DOHH2 (cell line): Measurements from ENCODE around the gene GAB3.

ENCODE experiments used
- H3F3A ChIP-seq: fragments of 200-600 bp; sonication (generic), shearing (Covaris generic); 2 replicates; pipeline ENCODE4 v1.6.0; 2016; ENCODE audit warnings: antibody characterized with exemption, mild to moderate bottlenecking; ENCODE audit not compliant: control insufficient read depth, insufficient read depth
- H3K27ac ChIP-seq: fragments of 200-600 bp; sonication (generic); 2 replicates; pipeline ENCODE4 v1.5.1; 2014; ENCODE audit warnings: low read depth, mild to moderate bottlenecking, low read length, moderate library complexity
- H3K27me3 ChIP-seq: fragments of 200-600 bp; sonication (generic); 2 replicates; pipeline ENCODE4 v1.6.1; 2014; ENCODE audit warnings: mild to moderate bottlenecking, low read length, mixed read lengths; ENCODE audit not compliant: control insufficient read depth
- H3K36me3 ChIP-seq: fragments of 200-600 bp; sonication (generic); 2 replicates; pipeline ENCODE4 v1.6.1; 2014; ENCODE audit warnings: mild to moderate bottlenecking, low read length, moderate library complexity, mixed read lengths; ENCODE audit not compliant: control insufficient read depth
- H3K4me1 ChIP-seq: fragments of 200-600 bp; sonication (generic); 2 replicates; pipeline ENCODE4 v1.6.1; 2014; ENCODE audit warnings: mild to moderate bottlenecking, low read length, mixed read lengths; ENCODE audit not compliant: control insufficient read depth
- H3K4me2 ChIP-seq: fragments of 200-600 bp; sonication (generic); 2 replicates; pipeline ENCODE4 v1.6.0; 2014; ENCODE audit warnings: mild to moderate bottlenecking, low read length, moderate library complexity
- H3K4me3 ChIP-seq: fragments of 200-600 bp; sonication (generic); 2 replicates; pipeline ENCODE4 v1.5.1; 2014; ENCODE audit warnings: mild to moderate bottlenecking, low read length, mixed read lengths
- H3K79me2 ChIP-seq: fragments of 200-600 bp; sonication (generic); 2 replicates; pipeline ENCODE4 v1.6.1; 2014; ENCODE audit warnings: mild to moderate bottlenecking, low read length, mixed read lengths; ENCODE audit not compliant: control insufficient read depth
- H3K9me2 ChIP-seq: fragments of 200-600 bp; sonication (generic); replicated peaks from 2 replicates; pipeline ENCODE4 v1.6.1; 2014; ENCODE audit warnings: mild to moderate bottlenecking, low read length, mixed read lengths; ENCODE audit not compliant: control insufficient read depth
- H3K9me3 ChIP-seq: fragments of 200-600 bp; sonication (generic); 2 replicates; pipeline ENCODE4 v1.6.1; 2014; ENCODE audit warnings: antibody characterized with exemption, low read length, mixed read lengths; ENCODE audit not compliant: control insufficient read depth, insufficient read depth
- H4K20me1 ChIP-seq: fragments of 200-600 bp; sonication (generic); 2 replicates; pipeline ENCODE4 v1.6.0; 2014; ENCODE audit warnings: low read depth, mild to moderate bottlenecking, antibody characterized with exemption, low read length, moderate library complexity; ENCODE audit not compliant: control insufficient read depth, insufficient read depth
- EZH2phosphoT487 ChIP-seq: fragments of 200-600 bp; sonication (generic); IDR thresholded peaks from 2 replicates; pipeline ENCODE4 v1.6.1; 2017; ENCODE audit warnings: borderline replicate concordance, mild to moderate bottlenecking, antibody characterized with exemption, low read length, moderate library complexity, mixed read lengths
- TF ChIP-seq, protein P1 (sequence below): fragments of 200-600 bp; sonication (generic); IDR thresholded peaks from one replicate; pipeline ENCODE4 v1.5.1; 2014; ENCODE audit warnings: antibody characterized with exemption, mild to moderate bottlenecking, low read depth, low read length; ENCODE audit not compliant: poor library complexity, severe bottlenecking

The GAB3 gene

DNA sequence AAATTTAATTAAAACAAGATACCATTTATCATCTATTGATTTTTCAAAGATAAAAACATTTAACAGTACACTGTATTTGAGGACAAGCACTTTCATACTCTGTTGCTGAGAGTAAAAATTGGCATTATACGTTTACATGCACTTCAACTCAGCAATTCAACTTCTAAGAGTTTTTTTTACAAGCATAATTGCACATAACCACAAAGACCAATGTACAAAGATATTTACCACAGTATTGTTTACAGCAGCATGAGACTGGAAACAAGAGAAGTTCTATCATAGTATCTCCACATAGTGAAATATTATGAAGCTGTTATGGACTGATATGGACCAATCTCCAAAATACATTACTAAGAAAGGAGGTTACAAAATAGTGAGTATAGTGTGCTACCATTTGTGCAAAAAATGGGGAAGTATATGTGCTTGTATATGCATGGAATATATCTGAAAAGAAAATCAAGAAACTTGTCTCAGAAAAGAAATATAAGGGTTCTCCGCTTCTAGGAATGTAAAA is 10.9 kb downstream of the GAB3 start:
- Histone ChIP-seq H3K4me2 (no peak overlapping the region), H3K79me2 (no peaks in the 10 kb centered on the region), H3K4me1 (peaks cover 6% of the 10 kb centered on the region)

DNA sequence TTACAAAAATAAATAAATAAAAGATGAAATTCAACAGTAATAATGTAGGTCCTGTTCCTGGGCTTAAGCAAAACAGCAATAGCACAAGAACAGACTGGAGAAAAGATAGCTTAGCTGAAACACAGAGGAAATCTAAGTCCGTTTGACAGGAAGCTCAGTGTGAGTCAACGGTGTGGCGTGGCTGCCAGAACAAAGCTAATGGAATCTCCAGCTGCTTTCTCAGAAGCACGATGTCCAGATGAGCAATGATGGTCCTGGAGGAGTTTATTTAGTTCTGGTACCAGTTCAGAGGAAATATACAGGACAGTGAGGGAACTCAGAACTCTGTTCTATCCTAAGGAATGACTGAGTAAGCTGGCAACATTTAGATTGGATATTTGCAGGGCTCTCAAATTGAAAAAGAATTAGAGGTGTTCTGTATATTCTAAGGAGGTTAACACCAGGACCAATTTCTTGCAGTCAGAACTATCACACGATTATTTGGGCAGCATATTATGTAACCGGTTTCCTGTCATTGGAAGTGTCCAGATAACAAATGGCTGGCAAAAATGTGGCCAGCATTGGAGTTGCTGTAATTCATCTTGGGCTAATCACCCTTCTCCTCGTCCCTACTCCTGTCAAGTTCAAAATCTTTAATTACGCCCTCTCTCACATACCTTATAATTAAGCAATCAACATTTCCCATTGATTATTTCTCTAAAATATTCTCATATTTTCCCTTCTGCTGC is 12.7 kb downstream of the GAB3 start:
- H3K27ac ChIP-seq, result no peak overlapping the region

More for the DNA sequence above, 10.9 kb downstream of the GAB3 start:
- H3F3A ChIP-seq, result no peaks in the 10 kb centered on the region
- TF ChIP-seq, protein P1, sequence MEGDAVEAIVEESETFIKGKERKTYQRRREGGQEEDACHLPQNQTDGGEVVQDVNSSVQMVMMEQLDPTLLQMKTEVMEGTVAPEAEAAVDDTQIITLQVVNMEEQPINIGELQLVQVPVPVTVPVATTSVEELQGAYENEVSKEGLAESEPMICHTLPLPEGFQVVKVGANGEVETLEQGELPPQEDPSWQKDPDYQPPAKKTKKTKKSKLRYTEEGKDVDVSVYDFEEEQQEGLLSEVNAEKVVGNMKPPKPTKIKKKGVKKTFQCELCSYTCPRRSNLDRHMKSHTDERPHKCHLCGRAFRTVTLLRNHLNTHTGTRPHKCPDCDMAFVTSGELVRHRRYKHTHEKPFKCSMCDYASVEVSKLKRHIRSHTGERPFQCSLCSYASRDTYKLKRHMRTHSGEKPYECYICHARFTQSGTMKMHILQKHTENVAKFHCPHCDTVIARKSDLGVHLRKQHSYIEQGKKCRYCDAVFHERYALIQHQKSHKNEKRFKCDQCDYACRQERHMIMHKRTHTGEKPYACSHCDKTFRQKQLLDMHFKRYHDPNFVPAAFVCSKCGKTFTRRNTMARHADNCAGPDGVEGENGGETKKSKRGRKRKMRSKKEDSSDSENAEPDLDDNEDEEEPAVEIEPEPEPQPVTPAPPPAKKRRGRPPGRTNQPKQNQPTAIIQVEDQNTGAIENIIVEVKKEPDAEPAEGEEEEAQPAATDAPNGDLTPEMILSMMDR, result no peak
- no peak for TF ChIP-seq EZH2phosphoT487
- no peak overlapping the region for H3K27ac ChIP-seq
- no peaks in the 10 kb centered on the region for H3K27me3 ChIP-seq
- no peaks in the 10 kb centered on the region for H3K36me3 ChIP-seq
- no peaks in the 10 kb centered on the region for H4K20me1 ChIP-seq
- no peaks in the 10 kb centered on the region for H3K9me3 ChIP-seq
- no peaks in the 10 kb centered on the region for H3K9me2 ChIP-seq
- no peak overlapping the region for H3K4me3 ChIP-seq

DNA sequence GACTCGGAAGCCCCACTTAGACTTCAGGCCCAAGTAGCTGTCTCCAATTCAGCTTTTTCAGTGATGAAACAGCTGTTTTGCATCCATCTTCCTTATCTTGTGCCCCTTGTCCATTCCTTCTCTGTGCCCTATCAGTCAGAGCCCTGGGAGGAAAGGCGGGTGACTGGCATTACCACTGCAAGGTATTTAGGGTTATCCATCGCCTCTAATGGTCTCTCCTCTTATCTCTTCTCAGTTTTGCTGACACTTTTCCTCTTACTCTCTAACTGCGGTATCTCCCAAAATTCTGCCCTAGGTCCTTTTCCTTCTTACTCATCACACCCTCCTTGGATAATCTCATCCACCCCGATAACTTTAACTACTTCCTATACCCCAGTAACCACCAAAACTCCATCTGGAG is 13.7 kb downstream of the GAB3 start:
- no peaks in the 10 kb centered on the region for H3F3A ChIP-seq
- no peak overlapping the region for H3K4me2 ChIP-seq
- no peaks in the 10 kb centered on the region for H3K79me2 ChIP-seq
- peaks cover 29% of the 10 kb centered on the region for H3K4me1 ChIP-seq
- H3K9me3 ChIP-seq, result no peaks in the 10 kb centered on the region
- TF ChIP-seq EZH2phosphoT487, result no peak
- TF ChIP-seq, protein P1, result no peak
- H3K9me2 ChIP-seq, result no peaks in the 10 kb centered on the region
- no peak overlapping the region for H3K4me3 ChIP-seq
- H3K36me3 ChIP-seq, result no peaks in the 10 kb centered on the region
- H4K20me1 ChIP-seq, result no peaks in the 10 kb centered on the region
- H3K27ac ChIP-seq, result no peak overlapping the region
- no peaks in the 10 kb centered on the region for H3K27me3 ChIP-seq

More for the DNA sequence above, 12.7 kb downstream of the GAB3 start:
- Histone ChIP-seq H3K4me2 (no peak overlapping the region), H4K20me1 (no peaks in the 10 kb centered on the region), H3F3A (no peaks in the 10 kb centered on the region), H3K79me2 (no peaks in the 10 kb centered on the region), H3K9me2 (no peaks in the 10 kb centered on the region), H3K36me3 (no peaks in the 10 kb centered on the region), H3K9me3 (no peaks in the 10 kb centered on the region), H3K4me1 (peaks cover 23% of the 10 kb centered on the region), H3K4me3 (no peak overlapping the region), H3K27me3 (no peaks in the 10 kb centered on the region)
- TF ChIP-seq, protein P1, result no peak
- no peak for TF ChIP-seq EZH2phosphoT487
